SIG-M5 (cell line): Measurements from ENCODE around the gene CDR2.

Source experiments
- DNase-seq: peaks from one replicate; lab custom pipeline; 2025; lab: John Stamatoyannopoulos, UW

The CDR2 gene

DNA sequence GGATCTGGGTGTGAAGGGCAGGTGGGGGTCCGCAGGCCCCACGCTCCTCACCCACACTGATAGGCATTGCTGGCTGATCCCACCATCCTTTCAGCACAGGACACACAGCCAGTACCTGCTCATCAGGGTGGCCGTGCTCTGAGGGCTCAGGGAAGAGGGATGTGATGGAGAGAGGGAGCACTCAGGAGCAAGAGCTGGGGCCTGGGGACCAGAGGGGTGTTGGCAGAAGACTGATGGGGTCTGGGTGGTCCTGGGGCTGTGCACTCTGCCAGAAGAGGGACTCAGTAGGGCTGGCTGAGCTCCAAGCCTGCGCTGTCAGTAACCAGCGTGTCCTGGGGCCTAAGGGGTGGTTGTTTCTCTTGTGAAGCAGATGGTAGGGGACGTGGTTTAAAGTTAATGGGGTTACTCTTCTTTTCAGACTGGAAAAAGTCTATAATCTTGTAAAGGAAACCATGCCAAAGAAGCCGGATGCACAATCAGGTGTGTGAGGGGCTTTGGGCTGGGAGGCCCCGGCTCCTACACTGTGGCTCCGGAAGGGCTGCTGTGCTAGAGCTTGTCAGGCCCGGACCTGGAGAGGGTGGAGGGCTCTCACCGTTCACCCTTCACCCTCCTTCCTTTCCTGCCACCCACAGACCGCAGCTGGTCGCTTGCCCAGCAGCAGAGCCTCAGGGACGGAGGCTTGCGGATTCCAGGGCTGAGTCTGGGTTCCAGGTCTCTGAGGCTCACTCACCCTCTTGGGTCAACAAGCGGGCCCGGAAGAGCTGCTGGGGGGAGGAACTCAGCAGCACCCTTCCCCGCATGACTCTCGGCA lies 49.4 kb downstream of the CDR2 start:
- no peak for DNase-seq

DNA sequence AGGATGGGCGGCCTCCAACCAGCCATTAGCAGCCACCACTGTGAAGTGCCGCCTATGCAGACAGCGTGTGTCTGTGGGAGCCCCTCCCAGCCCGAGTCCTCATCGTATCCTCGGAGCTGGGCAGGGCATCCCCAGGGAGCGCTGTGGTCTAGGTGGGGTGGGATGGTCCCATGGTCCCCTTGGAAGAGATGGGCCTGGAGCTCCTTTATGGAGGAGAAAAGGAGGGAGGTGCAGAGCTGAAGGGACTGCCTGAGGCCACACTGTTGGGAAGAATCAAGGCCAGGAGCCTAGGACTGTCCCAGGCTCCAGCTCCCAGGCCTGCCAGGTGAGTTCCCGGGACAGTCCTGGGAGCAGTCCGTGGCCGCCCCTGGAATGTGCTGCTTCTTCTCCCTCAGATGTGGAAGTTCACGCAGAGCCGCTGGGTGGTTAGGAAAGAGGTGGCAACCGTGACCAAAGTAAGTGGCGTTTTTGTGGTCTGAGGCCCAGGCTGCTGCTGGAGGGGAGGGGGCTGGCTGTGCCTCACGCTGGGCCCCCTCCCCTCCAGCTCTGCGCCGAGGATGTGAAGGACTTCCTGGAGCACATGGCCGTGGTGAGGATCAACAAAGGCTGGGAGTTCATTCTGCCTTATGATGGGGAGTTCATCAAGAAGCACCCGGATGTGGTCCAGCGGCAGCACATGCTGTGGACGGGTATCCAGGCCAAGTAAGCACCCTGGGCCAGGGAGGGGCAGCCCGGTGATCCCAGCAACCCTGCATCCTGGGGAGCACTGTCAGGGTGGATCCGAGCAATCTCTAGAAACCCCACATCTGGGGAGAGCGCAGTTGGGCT lies 50.2 kb downstream of the CDR2 start:
- no peak for DNase-seq

DNA sequence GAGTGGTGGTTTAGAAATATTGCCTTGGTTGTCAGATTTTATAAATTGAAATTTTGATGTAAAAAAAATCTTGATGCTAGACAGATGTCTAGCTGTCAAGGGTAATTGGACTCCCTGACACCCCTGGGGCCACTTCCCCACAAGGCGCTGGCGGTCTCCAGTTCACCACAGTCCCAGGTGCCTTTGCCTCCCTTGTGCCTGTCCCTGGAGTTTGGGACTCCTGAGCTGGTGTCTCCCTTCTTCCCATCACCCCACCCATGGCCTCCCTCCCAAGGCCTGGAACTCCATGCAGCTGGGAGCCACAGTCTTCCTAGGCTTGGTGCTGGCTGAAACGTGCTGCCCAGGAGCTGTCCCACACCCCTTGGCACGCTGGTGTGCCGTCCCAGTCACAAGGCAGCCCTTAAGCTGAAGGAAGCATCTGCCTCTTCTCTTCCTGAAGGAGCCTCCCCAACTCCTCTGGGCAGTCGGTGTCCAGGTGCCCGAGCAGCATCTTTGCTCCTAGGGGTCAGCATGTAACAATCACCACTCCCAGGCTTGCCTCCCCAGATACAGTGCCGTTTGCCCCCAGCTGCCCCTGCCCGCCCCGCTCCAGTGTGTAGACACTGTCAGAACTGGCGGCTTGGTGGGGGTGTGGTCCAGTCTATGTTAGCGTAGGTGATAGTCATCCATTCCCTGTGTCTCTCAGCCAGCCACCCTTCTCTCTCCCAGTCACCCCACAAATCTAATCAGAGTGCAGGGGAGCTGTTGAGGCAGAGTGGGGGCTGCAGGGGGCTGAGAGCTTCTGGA lies 51.1 kb downstream of the CDR2 start:
- no peak for DNase-seq

DNA sequence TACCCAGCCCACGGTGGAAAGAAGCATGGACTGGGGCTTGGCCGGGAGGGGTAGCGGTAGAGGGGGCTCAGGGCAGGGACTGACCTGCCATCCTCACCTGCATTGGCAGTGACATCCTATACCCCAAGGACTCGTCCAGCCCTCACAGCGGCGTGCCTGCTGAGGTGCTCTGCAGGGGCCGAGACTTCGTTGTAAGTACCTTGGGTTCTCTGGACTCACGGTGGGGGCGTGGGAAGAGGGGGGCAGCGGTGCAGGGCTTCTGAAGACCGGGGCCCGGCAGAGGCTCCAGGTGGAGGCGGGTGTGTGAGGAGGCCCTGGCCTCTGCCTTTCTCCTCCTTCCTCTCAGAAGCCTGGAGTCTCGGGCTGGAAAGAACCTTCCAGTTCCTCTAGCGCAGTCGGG lies 51.7 kb downstream of the CDR2 start:
- no peak for DNase-seq

DNA sequence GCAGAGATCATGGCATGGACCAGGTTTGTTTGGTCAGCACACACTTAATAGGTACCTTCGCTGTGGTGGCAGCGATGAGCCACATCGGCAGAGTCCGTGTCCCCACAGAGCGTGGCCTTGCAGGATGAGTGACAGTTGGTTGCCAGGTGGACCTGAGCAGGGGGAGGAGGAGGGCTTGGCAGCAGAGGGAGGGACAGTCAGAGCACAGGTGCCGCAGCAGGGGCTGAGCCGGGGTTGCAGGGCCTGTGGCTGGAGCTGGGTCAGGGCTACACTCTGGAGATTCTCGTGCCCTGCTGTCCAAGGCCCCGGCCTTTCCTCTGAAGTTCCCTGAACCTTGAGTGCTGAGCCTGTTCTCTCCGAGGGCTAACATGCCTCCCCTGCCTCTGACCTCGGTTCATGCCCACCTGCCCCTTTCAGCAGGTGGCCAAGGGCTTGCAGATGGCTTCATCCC lies 52.4 kb downstream of the CDR2 start:
- no peak for DNase-seq

DNA sequence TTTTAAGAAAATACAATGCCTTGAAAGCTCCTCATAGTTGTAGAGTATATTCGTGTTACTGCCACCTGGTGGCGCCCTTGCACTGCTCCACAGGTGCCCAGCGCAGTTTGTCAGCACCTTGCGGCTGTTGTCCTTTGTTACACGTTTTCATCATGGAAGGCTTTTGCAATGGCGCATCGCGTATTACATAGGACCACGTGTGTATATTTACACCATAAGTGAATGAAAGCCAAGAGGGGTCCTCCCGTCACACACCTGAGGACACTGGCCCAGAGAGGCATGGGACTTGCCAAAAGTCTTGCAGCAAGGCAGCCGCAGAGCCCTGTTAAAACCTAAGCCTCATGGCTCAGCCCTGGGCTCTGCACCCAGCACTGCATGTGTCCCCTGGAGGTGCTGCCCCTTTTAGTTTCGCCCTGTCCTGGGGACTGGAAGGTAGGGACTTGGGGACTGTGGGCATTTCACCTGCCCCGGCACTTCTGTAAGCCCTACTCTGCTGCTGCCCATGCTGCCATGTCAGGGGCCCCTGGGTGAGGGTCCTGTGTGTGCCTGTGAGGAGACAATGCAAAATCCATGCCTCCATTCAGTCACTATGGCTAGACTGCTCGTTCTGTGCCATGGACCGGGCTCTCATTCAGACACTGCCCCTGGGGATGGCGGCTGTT lies 52.9 kb downstream of the CDR2 start:
- no peak for DNase-seq

DNA sequence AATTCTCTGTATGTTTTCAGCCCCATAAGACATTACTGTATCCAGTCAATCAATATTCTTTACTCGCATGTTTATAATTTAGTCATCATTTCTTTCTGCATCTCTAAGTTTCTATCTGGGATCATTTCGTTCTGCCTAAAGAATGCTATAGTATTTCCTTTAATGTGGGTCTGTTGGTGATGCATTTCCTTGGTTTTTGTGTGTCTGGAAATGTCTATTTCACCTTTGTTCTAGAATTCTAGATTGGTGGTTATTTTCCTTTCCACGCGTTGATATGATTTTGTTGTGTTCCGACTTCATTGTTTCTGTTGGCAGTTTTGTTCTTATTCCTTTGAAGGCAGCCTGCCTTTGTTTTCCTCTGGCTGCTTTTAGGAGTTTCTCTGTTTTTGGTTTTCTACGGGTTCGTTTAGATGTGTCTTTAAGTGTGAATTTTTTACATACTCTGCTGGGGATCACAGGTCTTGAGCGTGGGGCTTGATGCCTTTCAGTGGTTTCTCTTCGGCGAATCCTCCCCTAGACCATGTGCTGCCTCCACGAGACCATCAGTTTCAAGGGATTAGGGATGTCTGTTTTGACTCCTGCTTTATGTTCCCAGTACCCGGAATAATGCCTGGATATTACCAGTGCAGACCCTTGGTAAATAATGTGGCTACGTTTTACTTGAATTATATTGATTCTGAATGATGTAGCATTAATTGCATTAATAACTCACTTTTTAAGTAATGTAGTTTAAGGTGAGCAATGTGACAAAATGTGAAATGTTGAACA lies 53.7 kb downstream of the CDR2 start:
- no peak for DNase-seq

DNA sequence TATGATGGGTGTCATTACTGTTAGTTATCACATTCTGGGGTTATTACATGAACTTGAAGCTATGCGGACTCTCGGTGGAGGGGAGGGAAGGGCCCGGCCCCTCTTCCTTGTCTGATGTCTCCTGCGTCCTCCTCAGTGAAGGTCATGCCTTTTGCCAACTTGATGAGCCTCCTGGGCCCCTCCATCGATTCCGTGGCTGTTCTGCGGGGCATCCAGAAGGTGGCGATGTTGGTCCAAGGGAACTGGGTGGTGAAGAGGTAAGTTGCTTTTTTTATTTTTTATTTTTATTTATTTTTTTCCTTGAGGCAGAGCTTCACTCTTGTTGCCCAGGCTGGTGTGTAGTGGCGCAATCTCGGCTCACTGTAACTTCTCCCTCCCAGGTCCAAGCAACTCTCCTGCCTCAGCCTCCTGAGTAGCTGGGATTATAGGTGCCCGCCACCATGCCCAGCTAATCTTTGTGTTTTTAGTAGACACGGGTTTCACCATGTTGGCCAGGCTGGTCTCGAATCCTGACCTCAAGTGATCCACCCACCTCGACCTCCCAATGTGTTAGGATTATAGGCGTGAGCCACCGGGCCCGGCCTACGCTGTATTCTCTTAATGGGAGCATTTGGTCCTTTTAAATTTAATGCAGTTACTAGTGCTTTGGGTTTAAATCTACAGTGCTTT lies 55.6 kb downstream of the CDR2 start:
- no peak for DNase-seq

DNA sequence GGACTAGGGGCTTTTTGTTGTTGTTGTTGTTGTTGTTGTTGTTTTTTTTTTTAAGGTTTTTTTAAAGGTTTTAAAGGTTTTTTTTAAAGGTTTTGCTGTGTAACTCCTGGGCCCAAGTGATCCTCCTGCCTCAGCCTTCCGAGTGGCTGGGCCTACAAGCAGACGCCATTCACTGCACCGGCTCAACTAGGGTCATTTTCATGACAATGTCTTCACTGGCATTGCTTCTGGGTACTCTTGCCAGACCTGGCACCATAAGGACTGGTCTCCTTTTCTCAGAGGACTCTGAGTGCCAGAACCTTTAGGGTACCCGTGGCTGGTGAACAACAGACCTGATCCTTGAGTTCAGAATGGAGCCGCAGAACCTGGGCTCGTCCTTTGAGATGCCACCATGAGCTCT lies 56.8 kb downstream of the CDR2 start:
- DNase-seq: no peak

DNA sequence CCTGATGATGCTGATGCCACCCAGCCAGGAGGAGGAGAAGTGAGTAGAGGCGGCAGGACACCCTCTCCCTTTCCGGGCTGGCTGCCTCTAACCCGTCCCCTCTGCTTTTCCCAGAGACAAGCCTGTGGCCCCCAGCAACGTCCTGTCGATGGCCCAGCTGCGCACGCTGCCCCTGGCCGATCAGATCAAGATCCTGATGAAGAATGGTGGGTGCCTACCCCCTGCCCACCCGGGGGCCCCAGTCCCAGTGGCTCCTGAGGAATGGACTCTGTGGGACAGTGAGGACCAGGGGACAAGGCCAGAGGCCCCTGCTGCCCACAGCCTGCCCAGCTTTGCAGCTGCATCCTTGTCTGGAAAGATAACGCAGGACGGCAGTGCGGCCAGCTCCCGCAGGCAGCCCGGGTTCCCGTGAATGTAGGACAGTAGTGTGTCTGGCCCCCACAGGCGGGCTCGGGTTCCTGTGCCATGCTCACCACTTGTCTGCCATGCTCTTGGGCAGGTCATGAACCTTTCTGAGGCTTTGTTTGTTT lies 57.4 kb downstream of the CDR2 start:
- no peak for DNase-seq

DNA sequence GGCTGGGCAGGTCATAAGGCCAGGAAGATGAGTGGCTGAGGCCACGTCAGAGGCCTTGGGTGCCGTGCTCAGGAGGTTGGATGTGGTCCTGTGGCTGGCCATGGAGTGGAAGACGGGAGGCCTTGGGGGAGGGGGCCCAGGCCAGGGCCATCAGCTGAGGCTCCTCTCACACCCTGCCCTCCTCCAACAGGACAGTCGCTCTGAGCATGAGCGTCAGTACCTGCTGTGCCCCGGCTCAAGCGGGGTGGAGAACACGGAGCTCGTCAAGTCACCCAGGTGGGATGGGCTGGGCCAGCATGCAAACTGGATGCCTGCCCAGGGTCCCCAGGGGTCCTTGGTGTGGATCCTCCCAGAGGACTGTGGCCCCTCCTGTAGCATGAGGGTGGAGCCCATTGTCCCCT lies 58.0 kb downstream of the CDR2 start:
- no peak for DNase-seq

DNA sequence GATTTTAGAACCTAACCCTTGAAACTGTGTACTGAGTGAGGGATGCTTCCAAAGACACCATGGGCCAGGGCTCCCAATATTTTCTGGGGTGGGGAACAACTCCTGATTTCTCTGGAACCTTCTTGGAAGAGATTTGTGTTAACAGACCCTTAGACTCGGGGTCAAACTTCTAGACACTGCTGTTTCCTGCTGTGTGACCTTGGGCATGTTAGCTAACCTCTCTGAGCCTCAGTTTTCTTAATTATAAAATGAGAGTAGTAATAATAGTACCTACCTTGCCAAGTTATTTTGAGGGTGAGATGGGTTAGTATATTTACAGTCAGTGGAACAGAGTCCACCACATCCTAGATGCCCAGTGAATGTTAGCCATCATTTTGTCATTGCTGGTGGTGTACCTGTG lies 58.4 kb downstream of the CDR2 start:
- DNase-seq: no peak

DNA sequence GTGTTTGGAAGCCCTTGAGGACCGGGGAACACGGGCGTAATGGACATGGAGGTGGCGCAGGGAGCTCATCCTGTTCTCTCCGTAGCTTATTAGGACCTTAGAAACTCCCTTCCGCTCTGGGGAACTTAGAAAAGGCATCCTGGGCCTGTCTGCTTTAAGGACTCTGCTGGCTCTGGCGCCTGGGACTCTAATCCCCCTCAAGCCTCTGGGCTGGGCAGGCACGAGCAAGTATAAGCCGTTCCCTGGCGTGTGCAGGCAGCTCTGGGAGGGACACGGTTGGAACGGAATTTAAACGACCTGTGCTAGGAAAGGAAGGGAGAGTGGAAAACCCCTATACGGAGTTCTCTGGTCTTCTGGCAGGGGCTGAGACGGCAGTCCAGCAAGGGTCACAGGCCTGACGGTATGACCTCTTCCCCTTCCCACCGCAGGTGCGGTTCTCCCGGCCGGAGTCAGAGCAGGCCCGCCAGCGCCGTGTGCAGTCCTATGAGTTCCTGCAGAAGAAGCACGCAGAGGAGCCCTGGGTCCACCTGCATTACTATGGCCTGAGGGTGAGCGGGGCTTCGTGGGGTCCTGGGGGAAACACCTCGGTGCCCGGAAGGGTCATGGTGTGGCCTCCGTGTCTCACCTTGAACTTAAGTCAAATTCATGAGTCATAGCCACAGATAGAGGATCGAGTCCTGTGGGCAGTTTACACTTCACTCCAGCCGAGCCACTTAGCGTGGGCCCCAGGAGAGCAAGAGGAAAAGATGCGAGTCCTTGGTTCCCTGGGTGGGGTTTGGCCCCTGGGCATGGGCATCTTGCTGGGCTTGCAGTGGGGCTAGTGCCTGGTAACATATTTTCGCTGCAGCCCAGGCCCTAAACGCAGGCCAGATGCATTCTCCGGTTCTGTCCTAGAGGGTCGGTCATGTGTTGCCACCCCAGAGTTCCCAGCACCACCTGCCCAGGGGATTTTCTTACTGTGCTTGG lies 59.5 kb downstream of the CDR2 start:
- no peak for DNase-seq

DNA sequence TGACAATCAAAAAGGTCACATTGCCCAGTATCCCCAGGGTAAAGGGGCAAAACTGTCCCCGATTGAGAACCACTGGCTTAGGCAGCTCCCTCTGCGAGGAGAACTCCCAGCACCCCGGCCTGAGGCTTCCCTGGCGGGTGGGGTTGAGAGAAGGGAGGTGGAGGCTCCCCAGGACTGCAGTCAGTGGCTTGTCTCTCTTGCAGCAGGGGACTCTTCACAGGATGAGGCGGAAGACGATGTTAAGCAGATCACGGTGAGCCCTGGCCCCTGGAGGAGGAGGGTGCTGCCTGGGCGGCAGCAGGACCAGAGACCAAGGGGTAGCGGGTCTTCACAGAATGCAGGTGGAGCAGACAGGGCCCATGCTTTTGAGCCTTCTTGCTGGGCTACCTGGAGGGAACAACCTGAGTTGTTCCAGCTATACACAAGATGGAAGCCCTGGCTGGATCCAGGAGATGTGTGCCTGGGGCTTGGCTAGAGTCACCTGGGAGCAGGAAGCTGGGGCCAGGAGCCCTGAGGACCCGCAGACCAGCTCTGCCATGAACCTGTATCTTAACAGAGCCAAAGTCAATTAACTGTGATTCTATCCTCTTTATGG lies 60.4 kb downstream of the CDR2 start:
- no peak for DNase-seq

DNA sequence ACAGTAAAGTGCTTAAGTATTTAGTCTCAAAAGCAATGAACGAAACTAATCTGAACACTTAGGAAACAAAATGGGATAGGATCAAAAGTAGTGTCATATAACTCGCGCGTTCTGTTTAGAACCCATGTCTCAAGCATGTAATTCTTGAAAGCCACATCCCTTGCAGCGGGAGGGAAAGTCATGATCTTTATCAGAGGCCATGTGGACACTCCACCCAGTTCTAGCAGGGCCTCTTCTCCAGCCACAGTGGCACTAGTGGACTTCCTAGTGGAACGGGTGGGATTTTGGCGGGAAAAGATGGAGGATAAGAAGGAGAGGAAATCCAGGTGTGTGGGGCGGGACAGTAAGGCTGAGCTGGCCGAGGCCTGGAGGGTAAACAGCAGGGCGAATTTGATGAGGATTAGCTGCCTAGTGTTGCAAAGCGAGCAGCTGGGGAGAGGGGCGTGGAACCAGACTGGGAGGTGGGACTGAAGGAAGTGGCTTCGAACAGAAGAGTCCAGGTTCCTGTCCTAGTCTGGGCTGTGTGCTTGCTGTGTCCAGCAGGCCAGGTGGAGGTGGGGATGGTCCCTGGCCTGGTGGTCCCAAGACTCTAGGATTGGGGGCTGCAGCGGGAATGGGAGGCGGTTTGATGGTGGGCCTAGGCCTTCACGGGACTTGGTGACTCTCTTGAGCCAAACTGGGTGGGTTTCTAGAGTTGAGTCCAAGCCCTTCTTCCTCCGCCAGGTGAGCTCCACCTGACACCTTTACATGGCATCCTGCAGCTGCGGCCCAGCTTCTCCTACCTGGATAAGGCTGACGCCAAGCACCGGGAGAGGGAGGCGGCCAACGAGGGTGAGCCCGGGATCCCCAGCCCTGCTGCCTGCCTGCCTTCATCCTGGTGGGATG lies 61.3 kb downstream of the CDR2 start:
- no peak for DNase-seq

DNA sequence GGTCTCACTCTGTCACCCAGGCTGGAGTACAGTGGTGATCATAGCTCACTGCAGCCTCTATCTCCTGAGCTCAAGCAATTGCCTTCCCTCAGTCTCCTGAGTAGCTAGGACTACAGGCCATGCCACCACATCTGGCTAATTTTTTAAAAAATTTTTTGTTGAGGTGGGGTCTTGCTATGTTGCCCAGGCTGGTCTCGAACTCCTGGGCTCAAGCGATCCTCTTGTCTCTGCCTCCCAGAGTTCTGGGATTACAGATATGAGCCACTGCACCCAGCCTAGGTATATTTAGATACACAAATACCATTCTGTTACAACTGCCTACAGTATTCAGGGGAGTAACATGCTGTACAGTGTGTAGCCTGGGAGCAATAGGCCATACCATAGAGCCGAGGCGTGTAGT lies 62.9 kb downstream of the CDR2 start:
- DNase-seq: no peak

DNA sequence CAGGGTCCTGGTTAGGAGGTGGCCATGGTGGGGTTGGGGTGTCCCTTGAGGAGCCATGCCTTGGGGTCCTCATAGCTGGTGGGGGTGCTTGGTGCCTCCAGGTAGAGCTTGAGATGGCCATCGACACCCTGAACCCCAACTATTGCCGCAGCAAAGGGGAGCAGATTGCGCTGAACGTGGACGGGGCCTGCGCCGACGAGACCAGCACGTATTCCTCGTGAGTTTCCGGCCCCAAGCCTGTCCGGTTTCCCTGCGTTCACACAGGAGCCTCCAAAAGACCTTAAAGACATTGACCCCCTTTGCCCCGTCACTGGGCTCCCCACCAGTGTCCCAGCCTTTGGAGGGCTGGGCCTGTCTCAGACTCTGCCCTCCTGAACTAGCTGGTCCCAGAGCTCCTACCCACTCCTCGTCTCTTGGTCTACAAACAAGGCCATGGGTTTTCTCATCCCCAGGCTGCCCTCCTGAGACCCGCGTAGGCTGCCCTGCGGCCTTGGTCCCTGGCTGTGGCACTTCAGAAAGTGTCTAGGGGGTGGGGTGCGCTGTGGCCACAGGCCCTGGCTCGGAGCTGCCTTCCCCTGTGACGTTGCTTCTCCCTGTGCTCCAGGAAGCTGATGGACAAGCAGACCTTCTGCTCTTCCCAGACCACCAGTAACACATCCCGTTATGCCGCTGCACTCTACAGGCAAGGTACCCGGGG lies 65.4 kb downstream of the CDR2 start:
- DNase-seq: no peak
